Thoracic aorta (tissue), 2 donors: Measurements from ENCODE around the gene ZPBP. TPM values are rescaled to one million over a fixed set of nuclear protein-coding genes. Genes with fewer than 3 reads are reported as not detected.

Experiments
- ATAC-seq: fragments of 150-250 bp; one replicate; pipeline ENCODE4 v1.8.0; 2017; ENCODE audit warnings: low read depth; ENCODE audit not compliant: insufficient number of reproducible peaks, low FRiP score
- DNase-seq: peaks from one replicate; pipeline ENCODE4 v3.0.0-alpha.2; 2020; ENCODE audit warnings: low spot score
- H3K27ac ChIP-seq, 2 donors: fragments of 200-600 bp; sonication (generic); 1 replicate in 1 of 2; 2 replicates in 1 of 2; pipeline ENCODE4 v1.5.1; 2016; ENCODE audit warnings: mild to moderate bottlenecking in 2 of 2, moderate library complexity in 2 of 2
- H3K27me3 ChIP-seq: fragments of 200-600 bp; sonication (generic); replicated peaks from 2 replicates; pipeline ENCODE4 v1.6.0; 2016; ENCODE audit warnings: mild to moderate bottlenecking; ENCODE audit not compliant: insufficient read depth
- H3K36me3 ChIP-seq: fragments of 200-600 bp; sonication (generic); one replicate; pipeline ENCODE4 v1.5.1; 2016
- H3K4me1 ChIP-seq, 2 donors: fragments of 200-600 bp; sonication (generic); 1 replicate in 1 of 2; 2 replicates in 1 of 2; pipeline versions ENCODE4 v1.5.1 to v1.6.0; 2016; ENCODE audit warnings: low read depth in 2 of 2, mild to moderate bottlenecking in 1 of 2; ENCODE audit not compliant: control insufficient read depth in 1 of 2
- H3K4me3 ChIP-seq: fragments of 200-600 bp; sonication (generic); 2 replicates; pipeline ENCODE4 v1.5.1; 2016; ENCODE audit warnings: mild to moderate bottlenecking
- H3K9me3 ChIP-seq: fragments of 200-600 bp; sonication (generic); 2 replicates; pipeline ENCODE4 v1.5.1; 2016
- total RNA-seq, 2 donors: library from RNA; depleted of rRNA; stranded (reverse); fragments of >200 nt; gene quantifications; one replicate each; pipeline versions ENCODE4 v1.1.0 to v1.2.3, GENCODE V29; 2016
- TF ChIP-seq, protein P1 (sequence below): fragments of 200-600 bp; sonication (generic); IDR thresholded peaks from one replicate; pipeline ENCODE4 v1.5.1; 2019; ENCODE audit warnings: antibody characterized with exemption

ZPBP gene
- total RNA-seq, 2 donors from 2014 or later: not detected

DNA sequence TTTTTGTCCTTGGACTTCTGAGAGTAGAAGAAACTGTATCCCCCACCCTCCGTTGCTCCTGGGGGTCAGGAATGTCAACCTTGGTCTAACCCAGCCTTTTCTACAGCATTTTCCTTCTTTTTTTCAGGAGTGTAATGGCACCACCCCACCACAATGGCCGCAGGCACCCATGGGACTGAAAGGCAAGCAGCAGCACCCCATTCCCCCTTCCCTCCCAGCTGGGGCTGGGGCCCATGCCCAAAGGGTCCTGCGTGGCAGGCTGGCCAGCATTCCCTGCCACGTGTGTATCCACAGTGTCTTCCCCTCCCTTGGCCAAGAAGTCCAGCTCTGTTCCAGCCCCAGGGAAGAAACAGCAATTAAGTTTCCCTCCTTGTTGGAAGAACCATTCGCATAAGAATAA is 106.9 kb downstream of the ZPBP start:
- H3K27ac ChIP-seq: no peak overlapping the region
- TF ChIP-seq, protein P1, sequence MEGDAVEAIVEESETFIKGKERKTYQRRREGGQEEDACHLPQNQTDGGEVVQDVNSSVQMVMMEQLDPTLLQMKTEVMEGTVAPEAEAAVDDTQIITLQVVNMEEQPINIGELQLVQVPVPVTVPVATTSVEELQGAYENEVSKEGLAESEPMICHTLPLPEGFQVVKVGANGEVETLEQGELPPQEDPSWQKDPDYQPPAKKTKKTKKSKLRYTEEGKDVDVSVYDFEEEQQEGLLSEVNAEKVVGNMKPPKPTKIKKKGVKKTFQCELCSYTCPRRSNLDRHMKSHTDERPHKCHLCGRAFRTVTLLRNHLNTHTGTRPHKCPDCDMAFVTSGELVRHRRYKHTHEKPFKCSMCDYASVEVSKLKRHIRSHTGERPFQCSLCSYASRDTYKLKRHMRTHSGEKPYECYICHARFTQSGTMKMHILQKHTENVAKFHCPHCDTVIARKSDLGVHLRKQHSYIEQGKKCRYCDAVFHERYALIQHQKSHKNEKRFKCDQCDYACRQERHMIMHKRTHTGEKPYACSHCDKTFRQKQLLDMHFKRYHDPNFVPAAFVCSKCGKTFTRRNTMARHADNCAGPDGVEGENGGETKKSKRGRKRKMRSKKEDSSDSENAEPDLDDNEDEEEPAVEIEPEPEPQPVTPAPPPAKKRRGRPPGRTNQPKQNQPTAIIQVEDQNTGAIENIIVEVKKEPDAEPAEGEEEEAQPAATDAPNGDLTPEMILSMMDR: no peak
- H3K4me3 ChIP-seq: no peak overlapping the region
- peaks cover 3% of the 10 kb centered on the region for H3K9me3 ChIP-seq
- no peaks in the 10 kb centered on the region for H3K4me1 ChIP-seq
- ATAC-seq (no peak), DNase-seq (no peak)
- H3K27me3 ChIP-seq: no peaks in the 10 kb centered on the region
- no peaks in the 10 kb centered on the region for H3K36me3 ChIP-seq

DNA sequence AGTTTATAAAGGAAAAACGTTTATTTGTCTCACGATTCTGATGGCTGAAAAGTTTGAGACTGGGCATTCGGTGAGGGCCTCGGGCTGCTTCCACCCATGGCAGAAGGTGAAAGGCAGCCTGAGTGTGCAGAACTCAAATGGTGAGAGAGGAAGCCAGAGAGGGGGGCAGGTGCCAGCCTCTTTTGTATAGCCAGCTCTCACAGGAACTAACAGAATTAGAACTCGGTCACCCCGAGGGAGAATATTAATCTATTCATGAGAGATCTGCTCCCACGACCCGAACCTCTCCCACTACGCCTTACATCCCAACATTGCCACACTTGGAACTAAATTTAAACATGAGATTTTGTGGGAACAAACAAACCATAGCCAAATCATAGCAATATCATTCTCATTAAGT is 112.6 kb downstream of the ZPBP start:
- H3K27ac ChIP-seq: no peak overlapping the region
- no peaks in the 10 kb centered on the region for H3K27me3 ChIP-seq
- DNase-seq: no peak
- no peaks in the 10 kb centered on the region for H3K36me3 ChIP-seq
- TF ChIP-seq, protein P1: no peak
- ATAC-seq: no peak
- H3K4me3 ChIP-seq: no peak overlapping the region
- H3K4me1 ChIP-seq: no peaks in the 10 kb centered on the region
- H3K9me3 ChIP-seq: no peaks in the 10 kb centered on the region

DNA sequence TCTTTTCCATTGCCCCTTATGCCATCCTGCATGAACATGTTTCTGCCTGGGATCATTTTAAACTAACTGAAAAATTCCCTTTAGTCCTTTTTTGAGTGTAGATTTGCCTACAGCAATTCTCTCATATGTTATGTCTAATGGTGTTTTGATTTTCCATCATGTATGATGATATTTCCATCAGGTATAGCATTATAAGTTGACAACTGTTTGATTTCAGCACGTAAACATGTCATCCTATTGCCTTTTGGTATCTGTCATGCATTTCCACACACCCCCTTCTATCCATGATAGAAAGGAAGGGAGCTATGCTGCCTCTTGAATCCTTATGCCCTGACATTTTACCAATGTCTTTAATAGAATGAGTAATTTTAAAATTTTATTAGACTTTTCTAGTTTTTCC is 116.8 kb downstream of the ZPBP start:
- Histone ChIP-seq H3K4me3 (no peak overlapping the region), H3K4me1 (no peaks in the 10 kb centered on the region), H3K27me3 (no peaks in the 10 kb centered on the region), H3K9me3 (no peaks in the 10 kb centered on the region), H3K27ac (no peak overlapping the region), H3K36me3 (no peaks in the 10 kb centered on the region)
- TF ChIP-seq, protein P1: no peak
- DNase-seq (no peak), ATAC-seq (no peak)

DNA sequence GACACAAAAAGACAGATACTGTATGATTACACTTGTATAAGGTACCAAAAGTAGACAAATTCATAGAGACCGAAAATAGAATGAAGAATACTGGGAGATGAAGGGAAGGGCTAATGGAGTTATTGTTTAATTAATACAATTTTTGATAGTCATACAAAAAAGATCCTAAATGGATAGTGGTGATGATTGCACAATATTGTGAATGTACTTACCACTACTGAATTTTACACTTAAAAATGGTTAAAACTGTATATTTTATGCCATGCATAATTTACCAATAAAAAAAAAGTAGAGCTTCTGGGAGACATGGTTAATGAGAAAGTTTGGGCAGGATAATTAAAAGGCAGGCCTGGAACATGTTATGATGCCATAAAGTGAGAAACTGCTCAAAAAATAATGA is 119.0 kb downstream of the ZPBP start:
- ATAC-seq: no peak
- H3K9me3 ChIP-seq: no peaks in the 10 kb centered on the region
- H3K27ac ChIP-seq: no peak overlapping the region
- H3K36me3 ChIP-seq: no peaks in the 10 kb centered on the region
- no peaks in the 10 kb centered on the region for H3K4me1 ChIP-seq
- TF ChIP-seq, protein P1: no peak
- DNase-seq: no peak
- no peaks in the 10 kb centered on the region for H3K27me3 ChIP-seq
- no peak overlapping the region for H3K4me3 ChIP-seq

DNA sequence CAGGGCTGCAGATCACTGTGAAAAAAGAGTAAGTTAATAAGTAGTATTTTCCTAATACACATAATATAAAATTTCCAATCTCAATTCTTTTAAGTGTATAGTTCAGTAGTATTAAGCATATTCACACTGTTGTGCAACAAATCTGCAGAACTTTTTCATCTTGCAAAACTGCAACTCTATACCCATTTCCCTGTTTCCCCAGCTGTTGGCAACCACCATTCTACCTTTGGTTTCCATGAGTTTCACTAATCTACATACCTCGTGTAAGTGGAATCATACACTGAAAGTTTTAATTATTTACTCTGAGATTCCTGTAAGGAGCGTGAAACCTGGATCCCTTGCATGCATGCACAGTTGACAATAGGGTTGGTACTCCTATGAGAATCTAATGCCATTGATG is 155.4 kb downstream of the ZPBP start:
- no peaks in the 10 kb centered on the region for H3K9me3 ChIP-seq
- no peaks in the 10 kb centered on the region for H3K36me3 ChIP-seq
- no peak overlapping the region for H3K27ac ChIP-seq
- H3K4me1 ChIP-seq: no peaks in the 10 kb centered on the region
- no peaks in the 10 kb centered on the region for H3K27me3 ChIP-seq
- TF ChIP-seq, protein P1: no peak
- H3K4me3 ChIP-seq: no peak overlapping the region
- no peak for ATAC-seq
- no peak for DNase-seq
